Loucy (cell line): ENCODE measurements around the gene UBE2C.

Experiments
- EZH2phosphoT487 ChIP-seq: fragments of 200-600 bp; IDR thresholded peaks from 2 replicates; pipeline ENCODE4 v1.6.1; 2018; ENCODE audit warnings: antibody characterized with exemption, mild to moderate bottlenecking, moderate library complexity, borderline replicate concordance
- TF ChIP-seq, protein P1 (sequence below): fragments of 200-600 bp; sonication (generic); conservative IDR thresholded peaks from 2 replicates; pipeline ENCODE4 v1.5.1; 2014; ENCODE audit warnings: mild to moderate bottlenecking, antibody characterized with exemption, low read length

DNA sequence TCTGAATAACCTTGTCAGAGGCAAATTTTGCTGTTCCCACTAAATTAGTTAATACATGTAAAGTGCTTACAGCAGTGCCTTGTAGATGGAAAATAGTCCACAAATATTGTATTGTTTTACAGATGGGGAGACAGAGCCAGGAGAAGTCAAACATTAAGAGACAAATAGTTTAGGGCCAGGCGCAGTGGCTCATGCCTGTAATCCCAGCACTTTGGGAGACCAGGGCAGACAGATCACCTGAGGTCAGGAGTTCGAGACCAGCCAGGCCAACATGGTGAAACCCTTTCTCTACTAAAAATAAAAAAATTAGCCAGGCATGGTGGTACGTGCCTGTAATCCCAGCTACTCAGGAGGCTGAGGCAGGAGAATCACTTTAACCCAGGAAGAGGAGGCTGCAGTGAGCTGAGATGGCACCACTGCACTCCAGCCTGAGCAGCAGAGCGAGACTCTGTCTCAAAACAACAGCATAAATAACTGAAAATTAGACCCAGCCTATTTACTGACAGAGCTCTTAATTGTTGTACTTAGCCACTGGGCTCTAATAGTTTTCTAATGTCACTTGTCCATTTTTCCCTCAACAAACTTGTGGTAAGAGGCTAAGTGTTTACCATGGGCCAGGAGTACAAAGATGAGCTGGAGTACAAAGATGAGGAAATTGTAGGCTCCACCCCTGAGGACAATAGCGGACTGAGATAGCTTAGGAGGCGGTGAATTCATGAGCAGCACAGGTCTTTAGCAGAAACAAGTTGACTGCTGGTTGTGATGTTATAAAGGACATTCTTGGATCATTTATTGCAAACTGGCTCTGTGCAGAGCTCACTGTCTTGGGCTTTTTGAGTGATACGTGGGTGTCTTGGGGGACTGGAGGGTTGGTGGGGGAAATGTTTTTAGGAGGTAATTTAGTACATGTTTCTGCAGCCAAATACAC, 51.4 kb downstream of the UBE2C start:
- no peak for TF ChIP-seq EZH2phosphoT487
- TF ChIP-seq, protein P1, sequence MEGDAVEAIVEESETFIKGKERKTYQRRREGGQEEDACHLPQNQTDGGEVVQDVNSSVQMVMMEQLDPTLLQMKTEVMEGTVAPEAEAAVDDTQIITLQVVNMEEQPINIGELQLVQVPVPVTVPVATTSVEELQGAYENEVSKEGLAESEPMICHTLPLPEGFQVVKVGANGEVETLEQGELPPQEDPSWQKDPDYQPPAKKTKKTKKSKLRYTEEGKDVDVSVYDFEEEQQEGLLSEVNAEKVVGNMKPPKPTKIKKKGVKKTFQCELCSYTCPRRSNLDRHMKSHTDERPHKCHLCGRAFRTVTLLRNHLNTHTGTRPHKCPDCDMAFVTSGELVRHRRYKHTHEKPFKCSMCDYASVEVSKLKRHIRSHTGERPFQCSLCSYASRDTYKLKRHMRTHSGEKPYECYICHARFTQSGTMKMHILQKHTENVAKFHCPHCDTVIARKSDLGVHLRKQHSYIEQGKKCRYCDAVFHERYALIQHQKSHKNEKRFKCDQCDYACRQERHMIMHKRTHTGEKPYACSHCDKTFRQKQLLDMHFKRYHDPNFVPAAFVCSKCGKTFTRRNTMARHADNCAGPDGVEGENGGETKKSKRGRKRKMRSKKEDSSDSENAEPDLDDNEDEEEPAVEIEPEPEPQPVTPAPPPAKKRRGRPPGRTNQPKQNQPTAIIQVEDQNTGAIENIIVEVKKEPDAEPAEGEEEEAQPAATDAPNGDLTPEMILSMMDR: no peak
